ENCODE measurements around the gene TSPO. TPM values are rescaled to one million over a fixed set of nuclear protein-coding genes. Genes with fewer than 3 reads are reported as not detected.

Gene TSPO
- total and polyA plus RNA-seq, 2 of the 13 experiments (the other 11 are each of a cell fraction or from before 2014, with no cell fraction given), result 0.46 to 1.4 TPM

GRCh38 chr22:43110927-43111623, 40.3 kb upstream of the TSPO start (continued):
- TF ChIP-seq ZNF800 (CRISPR knock-in tag; IDR thresholded peaks at IDR 0.05), result peak; percentile 81; the same call in 1 of the 2 replicates
- TF ChIP-seq UBTF (CRISPR knock-in tag; IDR thresholded peaks at IDR 0.05), result peak; percentile 45
- 0 out of 2 replicates have a peak, but pooled peaks have one; percentile 35 for TF ChIP-seq SMAD1 (CRISPR knock-in tag; IDR thresholded peaks at IDR 0.05; ENCODE audit: borderline replicate concordance, low read depth)
- TF ChIP-seq ZNF629 (CRISPR knock-in tag; conservative IDR thresholded peaks at IDR 0.05), result peak; percentile 96
- no peak for TF ChIP-seq ZNF329 (CRISPR knock-in tag; IDR thresholded peaks at IDR 0.05; ENCODE audit: low read depth)
- 0 out of 2 replicates have a peak, but pooled peaks have one; percentile 46 for TF ChIP-seq GABPB1 (CRISPR knock-in tag; IDR thresholded peaks at IDR 0.05)
- TF ChIP-seq MBD4 (IDR thresholded peaks at IDR 0.05; ENCODE audit: borderline replicate concordance, low read length), result no peak
- no peak for TF ChIP-seq ATF2 (CRISPR knock-in tag; IDR thresholded peaks at IDR 0.05)
- TF ChIP-seq MAX (IDR thresholded peaks at IDR 0.05), result peak; percentile 61; the same call in 1 of the 2 replicates
- peak; percentile 97 for TF ChIP-seq PRDM15 (CRISPR knock-in tag; IDR thresholded peaks at IDR 0.05)
- 0 out of 2 replicates have a peak, but pooled peaks have one; percentile 29 for TF ChIP-seq ZGPAT (CRISPR knock-in tag; IDR thresholded peaks at IDR 0.05)
- 0 out of 2 replicates have a peak, but pooled peaks have one; percentile 59 for TF ChIP-seq ZNF776 (CRISPR knock-in tag; IDR thresholded peaks at IDR 0.05)
- 0 out of 2 replicates have a peak, but pooled peaks have one; percentile 37 for TF ChIP-seq KDM5B (CRISPR knock-in tag; IDR thresholded peaks at IDR 0.05; ENCODE audit: borderline replicate concordance)

Data from HepG2 (cell line).